Progenitor cell of endocrine pancreas (in vitro differentiated cells): Measurements from ENCODE around the gene TTC27. TPM values are rescaled to one million over a fixed set of nuclear protein-coding genes. Genes with fewer than 3 reads are reported as not detected.

Source experiments
- DNase-seq: peaks from one replicate; pipeline ENCODE4 v3.0.0; 2021; ENCODE audit warnings: low spot score; ENCODE audit not compliant: unreplicated experiment
- H3K27ac Mint-ChIP-seq: 2 replicates; pipeline ENCODE4 v1.8.0; 2021; ENCODE audit warnings: mild to moderate bottlenecking, moderate library complexity, mixed read lengths
- H3K27me3 Mint-ChIP-seq: 2 replicates; pipeline ENCODE4 v1.8.0; 2021; ENCODE audit warnings: mixed read lengths
- H3K36me3 Mint-ChIP-seq: 2 replicates; pipeline ENCODE4 v1.8.0; 2022; ENCODE audit warnings: mixed read lengths; ENCODE audit not compliant: insufficient read depth
- H3K4me1 Mint-ChIP-seq: 2 replicates; pipeline ENCODE4 v1.8.0; 2021; ENCODE audit warnings: low read depth, mixed read lengths
- H3K4me3 Mint-ChIP-seq: 2 replicates; pipeline ENCODE4 v1.8.0; 2021; ENCODE audit warnings: low read depth, mild to moderate bottlenecking, moderate library complexity, mixed read lengths
- H3K9me3 Mint-ChIP-seq: 2 replicates; pipeline ENCODE4 v1.8.0; 2021; ENCODE audit warnings: low read depth, mixed read lengths
- CTCF ChIP-seq: fragments of 200-600 bp; sonication (generic); IDR thresholded peaks from one replicate; pipeline ENCODE4 v1.5.0; 2021; ENCODE audit warnings: antibody characterized with exemption, mild to moderate bottlenecking; ENCODE audit not compliant: unreplicated experiment
- total RNA-seq: library from RNA; stranded (reverse); gene quantifications from 2 replicates; pipeline ENCODE4 v1.2.1, GENCODE V29; 2021

The TTC27 gene
- total RNA-seq, 1 donor from 2014 or later: 20.5 TPM

DNA sequence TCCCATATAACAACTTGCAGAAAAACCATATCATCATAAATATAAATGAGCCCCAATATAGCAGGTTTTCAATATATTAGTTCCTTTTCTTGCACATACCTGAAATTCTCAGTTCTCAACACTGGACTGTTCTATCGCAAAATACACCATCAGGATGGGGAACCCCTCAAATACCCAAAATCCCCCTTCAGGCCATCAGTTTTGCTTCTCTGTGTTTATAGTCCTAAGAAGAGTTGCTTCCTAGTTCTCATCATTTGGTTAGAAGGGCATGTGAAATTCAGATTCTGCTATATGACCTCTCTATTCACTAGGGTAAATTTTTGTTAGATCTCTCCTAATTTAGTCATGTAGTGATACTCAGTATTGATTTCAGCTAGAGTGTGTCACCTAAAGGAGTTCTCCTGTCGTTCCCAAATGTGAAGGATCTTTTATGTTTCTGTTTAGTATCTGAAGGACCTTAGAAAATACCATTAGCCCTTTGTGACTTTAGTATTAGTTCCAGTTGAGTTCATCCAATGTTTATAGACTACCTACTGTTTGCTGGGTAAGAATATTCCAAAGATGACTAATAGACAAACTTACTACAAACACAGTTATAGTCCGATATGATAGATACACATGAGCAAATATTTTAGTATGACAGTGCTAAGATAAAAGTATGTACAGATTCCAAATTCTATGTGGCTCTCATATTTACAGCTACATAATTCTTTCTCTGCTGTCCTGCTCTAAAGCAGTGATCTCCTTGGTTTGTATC is 115.8 kb downstream of the TTC27 start:
- Mint-ChIP-seq H3K4me3 (no peak overlapping the region), H3K36me3 (peaks cover 13% of the 10 kb centered on the region), H3K27ac (no peak overlapping the region), H3K27me3 (no peaks in the 10 kb centered on the region), H3K9me3 (peaks cover 13% of the 10 kb centered on the region), H3K4me1 (no peaks in the 10 kb centered on the region)
- no peak for TF ChIP-seq CTCF
- DNase-seq: no peak

- Mint-ChIP-seq H3K36me3 (peaks cover 14% of the 10 kb centered on the region), H3K27me3 (no peaks in the 10 kb centered on the region), H3K9me3 (peaks cover 13% of the 10 kb centered on the region), H3K27ac (no peak overlapping the region), H3K4me3 (no peak overlapping the region), H3K4me1 (no peaks in the 10 kb centered on the region)
- no peak for TF ChIP-seq CTCF
- no peak for DNase-seq
These were observed 117.3 kb downstream of the TTC27 start for GRCh38 chr2:32745191-32745590.

DNA sequence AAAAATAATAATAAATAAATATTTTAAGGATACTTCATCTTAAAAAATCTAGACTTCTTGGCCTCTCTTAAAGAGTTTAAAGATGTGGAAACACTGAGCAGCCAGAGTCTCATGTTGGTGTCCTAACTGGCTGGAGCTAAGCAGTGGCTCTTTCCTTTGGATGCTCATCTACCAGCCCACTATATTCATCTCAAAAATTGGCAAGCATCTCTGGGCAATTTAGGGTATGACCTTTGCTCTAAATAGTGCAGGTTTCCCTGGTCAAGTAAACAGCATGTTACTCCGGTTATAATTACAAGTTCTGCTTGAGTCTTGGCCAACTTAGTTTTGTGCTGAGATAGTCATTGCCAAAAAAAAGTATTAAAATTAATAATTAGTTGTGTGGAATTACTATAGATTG is 117.8 kb downstream of the TTC27 start:
- DNase-seq: no peak
- H3K27ac Mint-ChIP-seq: no peak overlapping the region
- no peak overlapping the region for H3K4me3 Mint-ChIP-seq
- H3K36me3 Mint-ChIP-seq: peaks cover 14% of the 10 kb centered on the region
- H3K9me3 Mint-ChIP-seq: peaks cover 13% of the 10 kb centered on the region
- TF ChIP-seq CTCF: no peak
- H3K27me3 Mint-ChIP-seq: no peaks in the 10 kb centered on the region
- no peaks in the 10 kb centered on the region for H3K4me1 Mint-ChIP-seq

DNA sequence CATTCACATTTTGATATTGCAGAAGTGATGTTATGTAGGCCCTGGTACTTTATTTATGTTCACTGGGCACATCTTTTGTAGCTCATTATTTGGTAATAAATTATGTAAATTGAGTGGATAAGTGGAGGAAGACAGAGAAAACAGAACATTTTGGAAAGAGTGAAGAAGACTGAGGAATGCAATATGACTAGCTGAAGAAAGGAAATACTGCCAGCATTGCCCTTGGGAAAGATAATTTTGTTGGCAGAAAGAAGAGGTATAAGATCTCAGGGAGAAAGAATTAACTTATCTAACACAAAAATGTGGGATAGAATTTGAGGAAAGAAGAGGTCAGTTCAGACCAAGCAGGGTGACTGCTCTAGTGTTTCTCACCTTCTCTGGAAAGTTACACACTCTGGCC is 118.8 kb downstream of the TTC27 start:
- DNase-seq: no peak
- Mint-ChIP-seq H3K9me3 (peaks cover 13% of the 10 kb centered on the region), H3K4me3 (no peak overlapping the region), H3K27me3 (no peaks in the 10 kb centered on the region), H3K4me1 (no peaks in the 10 kb centered on the region), H3K27ac (no peak overlapping the region), H3K36me3 (peaks cover 13% of the 10 kb centered on the region)
- TF ChIP-seq CTCF: no peak

DNA sequence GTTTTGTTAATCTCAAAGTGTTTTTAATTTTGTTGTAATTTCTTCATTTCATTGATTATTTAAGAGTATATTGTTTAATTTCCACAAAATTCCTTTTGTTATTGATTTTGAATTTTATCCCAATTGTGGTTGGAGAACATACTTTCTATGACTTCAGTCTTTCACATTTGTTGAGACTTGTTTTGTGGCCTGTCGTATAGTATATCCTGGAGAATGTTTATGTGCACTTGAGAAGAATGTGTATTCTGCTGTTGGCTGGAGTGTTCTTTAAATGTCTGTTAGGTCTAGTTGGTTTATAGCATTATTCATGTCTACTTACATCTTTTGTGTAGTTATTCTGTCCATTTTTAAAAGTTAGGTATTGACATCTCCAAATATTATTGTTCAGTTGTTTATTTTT is 120.3 kb downstream of the TTC27 start:
- peaks cover 13% of the 10 kb centered on the region for H3K9me3 Mint-ChIP-seq
- no peak overlapping the region for H3K27ac Mint-ChIP-seq
- H3K36me3 Mint-ChIP-seq: peaks cover 17% of the 10 kb centered on the region
- no peak for DNase-seq
- peaks cover 2% of the 10 kb centered on the region for H3K4me1 Mint-ChIP-seq
- no peaks in the 10 kb centered on the region for H3K27me3 Mint-ChIP-seq
- TF ChIP-seq CTCF: no peak
- no peak overlapping the region for H3K4me3 Mint-ChIP-seq
